ENCODE results near the gene C10orf90.

- no peak for TF ChIP-seq EZH2phosphoT487 (conservative IDR thresholded peaks at IDR 0.05; ENCODE audit: low read length)
- TF ChIP-seq CTCF (IDR thresholded peaks at IDR 0.05; ENCODE audit: insufficient read depth, low read length, poor library complexity, severe bottlenecking), result no peak
Measured at GRCh38 chr10:126691456-126691855, 21.0 kb upstream of the C10orf90 start.

Measured in SU-DHL-6 (cell line).